GM19468 (cell line): ENCODE results near the gene CDC37.

Experiments used
- ATAC-seq: cut with Tn5 transposase; IDR thresholded peaks from one replicate; pipeline ENCODE4 v1.9.1; 2021; ENCODE audit warnings: mild to moderate bottlenecking, moderate library complexity, moderate number of reproducible peaks; ENCODE audit not compliant: unreplicated experiment; ENCODE audit errors: extremely low read depth

Gene CDC37

DNA sequence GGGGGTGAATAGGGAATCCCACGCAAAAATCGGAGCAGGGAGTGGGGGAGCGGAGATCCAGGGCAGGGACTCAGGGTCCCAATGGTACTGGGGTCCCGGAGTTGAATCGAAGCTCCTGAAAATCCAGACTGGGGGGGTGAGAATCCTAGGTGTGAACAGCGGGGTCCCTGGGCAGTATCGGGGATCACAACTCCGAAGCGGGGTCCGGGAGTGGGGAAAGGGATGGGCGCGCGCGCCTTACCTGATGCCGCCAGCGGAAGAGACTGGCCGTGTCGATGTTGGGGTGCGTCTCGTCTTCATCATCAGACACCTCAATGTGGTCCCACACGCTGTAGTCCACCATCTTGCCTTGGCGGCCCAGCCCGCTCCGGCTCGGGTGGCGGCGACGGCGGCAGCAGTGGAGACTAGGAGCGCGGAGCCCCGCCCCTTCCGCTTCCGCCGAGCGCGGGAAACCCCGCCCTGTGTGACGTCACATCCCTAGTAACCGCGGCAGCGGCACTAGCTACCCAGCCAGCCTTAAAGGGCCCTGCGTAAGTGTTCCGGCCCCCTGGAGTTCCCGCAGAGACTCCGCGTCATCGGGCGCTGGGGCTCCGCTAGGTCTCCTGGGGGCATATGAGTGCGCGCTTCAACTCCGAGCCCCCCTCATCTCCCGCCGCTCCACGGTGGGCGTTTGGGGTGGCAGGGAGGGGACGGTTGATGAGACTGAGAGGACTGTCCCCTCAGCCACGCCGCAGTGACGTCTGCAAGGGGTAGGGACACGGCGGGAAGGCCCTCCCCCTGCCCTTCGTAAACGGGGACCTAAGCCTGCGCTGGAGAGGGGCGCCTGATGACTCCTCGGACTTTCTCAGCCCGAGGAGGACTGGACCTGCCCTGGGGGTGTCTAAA lies at the start of gene CDC37:
Gene CDC37 (minus strand): TSS at position 406 of the 885 bp plus-strand sequence. CDS start 63 bp downstream, at position 343.
- peak; percentile 60 for ATAC-seq

DNA sequence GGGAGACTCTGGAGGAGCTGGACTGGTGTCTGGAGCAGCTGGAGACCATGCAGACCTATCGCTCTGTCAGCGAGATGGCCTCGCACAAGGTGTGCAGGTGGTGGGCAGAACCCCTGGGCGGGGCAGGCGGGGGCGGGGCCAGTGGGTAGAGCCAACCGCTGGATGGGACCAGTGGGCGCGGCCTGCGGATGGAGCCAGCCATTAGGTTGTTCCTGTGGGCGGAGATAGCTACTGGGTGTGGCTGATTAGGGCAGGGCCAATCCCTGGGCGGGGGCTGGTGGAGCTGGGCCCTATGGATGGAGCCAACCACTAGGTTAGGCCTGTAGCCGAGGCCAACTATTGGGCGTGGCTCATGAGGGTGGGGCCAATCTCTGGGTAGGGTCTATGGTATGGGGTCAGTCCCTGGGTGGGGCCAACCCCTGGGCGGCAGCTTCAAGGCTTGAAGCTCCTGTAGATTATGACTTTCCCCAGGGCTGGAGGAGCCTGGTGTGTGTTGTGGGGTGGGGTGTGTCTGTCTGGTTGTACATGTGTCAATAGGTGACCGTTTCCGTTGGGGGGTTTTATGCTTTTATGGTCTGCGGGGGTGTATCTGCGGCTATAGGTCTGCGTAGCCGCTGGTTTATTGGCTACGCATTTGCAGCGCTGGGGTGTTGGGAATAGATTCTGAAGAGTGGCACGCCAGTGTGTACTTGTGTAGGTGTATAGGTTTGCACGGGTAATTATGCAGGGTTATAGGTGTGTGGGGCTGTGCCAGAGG lies 47.7 kb upstream of the CDC37 start:
- no peak for ATAC-seq

DNA sequence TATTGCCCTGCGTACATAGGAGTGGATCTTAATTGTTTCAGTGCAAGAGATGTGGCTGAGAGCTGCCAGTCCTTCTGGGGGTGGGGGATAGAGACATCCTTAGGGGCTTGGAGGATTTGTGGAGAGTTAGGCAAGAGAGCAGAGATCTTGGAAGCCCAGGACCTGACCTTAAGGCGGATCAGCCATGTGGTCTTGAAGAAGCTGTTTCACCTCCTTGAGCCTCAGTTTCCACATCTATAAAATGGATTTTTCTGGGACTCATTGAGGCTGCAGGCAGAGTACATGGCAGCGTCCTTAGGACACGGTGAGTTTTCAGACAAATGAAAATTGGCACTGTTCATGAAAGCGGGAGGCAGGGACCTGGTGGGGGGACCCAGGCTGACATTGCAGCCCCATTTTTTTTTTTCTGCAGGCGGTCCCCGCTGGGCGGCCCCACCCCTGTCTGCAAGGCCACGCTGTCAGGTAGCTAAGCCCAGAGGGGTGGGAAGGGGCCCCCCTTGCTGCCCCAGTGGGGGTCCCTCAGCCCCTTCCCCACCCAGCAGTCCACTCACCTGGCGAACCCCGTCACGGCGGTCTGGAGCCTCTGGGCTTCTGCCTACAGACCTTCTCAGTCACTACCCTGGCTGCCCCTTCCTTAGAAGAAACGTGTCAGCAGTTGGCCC lies 47.0 kb upstream of the CDC37 start:
- ATAC-seq: no peak

DNA sequence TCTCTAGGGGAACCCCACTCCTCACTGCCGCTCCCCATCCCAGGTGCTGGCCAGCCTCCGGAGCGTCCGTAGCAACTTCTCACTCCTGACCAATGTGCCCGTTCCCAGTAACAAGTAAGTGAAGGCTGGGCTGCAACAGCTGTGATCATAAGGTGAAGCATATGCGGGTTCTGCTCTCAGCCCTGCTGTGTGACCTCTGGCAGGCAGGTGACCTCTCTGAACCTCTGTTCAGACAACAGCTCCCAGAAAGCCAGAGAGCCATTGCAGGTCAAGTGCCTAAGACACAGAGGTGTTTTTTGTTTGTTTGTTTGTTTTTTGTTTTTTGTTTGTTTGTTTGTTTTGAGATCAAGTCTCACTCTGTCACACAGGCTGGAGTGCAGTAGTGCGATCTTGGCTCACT lies 45.7 kb upstream of the CDC37 start:
- ATAC-seq: no peak

DNA sequence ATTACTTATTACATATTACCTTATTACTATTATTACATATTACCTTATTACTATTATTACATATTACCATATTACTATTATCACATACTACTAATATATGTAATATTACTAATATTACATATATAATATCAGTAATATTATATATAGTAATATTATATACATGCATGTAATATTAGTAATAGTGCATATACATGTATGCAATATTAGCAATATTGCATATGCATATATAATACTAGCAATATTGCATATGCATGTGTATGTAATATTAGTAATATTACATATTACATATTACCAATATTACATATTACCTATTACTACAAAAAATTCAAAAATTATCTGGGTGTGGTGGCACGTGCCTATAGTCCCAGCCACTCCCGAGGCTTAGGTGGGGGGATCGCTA lies 39.4 kb upstream of the CDC37 start:
- ATAC-seq: no peak

DNA sequence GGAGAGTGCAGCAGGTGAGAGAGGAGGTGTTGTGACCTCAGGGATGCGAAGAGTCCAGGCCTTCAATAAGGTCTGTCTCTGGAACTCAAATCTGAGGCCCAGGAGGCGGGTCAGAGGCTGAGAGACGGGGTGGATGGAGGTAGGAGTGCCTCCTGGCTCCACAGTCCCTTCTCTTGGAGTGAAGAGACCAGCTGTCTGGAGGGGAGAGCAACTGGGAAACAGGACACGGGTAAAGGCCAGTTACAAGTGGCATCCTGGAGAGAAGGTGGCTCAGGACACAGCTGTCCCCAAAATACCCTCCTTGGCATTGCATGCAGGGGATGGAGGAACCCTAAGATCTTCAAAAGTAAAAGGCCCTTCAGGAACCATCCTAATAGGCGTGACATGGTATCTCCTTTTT lies 36.2 kb upstream of the CDC37 start:
- no peak for ATAC-seq

DNA sequence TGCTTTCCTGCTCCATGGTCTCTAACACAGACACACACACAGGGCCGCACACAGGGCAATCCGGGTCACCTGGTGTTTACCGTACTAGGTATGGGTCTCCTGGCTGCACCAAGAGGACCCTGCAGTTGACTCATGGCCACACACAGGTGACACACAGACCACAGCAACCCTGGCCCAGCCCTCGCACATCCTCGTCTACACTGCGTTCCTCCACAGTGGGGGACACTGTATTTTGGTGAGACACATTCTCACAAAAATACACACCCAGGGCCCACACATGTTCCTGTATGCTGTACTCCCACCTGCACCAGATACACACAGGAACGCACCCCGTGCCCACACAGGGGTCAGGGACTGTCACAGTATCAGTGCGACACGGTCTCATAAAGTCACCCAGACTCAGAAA lies 29.8 kb upstream of the CDC37 start:
- no peak for ATAC-seq

DNA sequence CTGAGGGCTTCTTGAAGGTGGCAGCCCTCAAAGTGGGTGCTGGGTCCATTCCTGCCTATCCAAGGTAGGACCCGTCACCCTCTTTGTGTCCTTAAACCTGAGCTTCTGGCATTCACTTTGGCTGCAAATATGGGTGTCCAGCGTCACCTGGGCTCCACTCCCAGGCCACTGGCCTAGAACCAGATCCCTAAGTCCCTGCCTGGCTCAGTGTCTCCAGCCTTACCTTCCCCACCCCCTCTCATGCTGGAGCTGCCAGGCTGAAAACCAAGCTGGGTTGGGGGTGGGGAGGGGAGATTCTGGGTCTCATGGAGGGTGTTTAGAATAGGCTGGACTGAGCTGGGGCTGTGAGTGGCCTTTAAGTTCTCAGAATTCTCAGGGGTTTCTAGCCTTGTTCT lies 29.4 kb upstream of the CDC37 start:
- no peak for ATAC-seq

DNA sequence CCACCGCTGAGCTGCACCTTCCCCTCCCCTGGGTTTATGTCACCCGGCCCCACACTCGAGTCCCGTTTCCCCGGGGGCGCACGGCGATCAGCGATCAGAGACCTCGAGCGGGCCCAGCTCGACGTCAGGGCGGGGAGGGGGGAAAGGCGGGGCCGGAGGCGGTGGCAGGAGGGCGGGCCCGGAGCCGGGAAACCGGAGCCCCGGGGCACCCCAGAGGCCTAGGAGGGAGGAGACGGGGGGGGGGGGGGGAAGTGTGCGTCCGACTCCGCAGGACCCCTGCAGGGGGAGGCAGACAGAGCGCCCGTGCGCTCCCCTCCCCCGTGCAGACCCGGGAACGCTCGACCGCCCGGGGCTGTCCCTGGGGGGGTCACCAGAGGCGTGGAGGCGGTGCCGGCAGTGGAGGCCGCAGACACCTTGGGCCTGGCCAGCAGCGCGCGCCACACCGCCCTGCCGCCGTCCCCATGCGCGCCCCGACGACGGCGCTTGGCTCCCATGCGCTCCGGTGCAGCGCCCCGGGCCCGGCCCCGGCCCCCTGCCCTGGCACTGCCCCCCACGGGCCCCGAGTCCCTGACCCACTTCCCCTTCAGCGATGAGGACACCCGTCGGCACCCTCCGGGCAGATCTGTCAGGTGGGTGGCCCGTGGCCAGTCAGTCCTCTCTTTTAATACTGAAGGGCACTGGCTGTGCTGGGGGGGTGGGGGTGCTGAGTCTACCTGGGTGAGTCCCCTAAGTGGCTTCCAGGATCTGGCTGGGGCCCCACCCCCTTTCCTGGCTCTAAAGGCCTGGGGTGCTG lies 28.8 kb upstream of the CDC37 start:
- no peak for ATAC-seq

DNA sequence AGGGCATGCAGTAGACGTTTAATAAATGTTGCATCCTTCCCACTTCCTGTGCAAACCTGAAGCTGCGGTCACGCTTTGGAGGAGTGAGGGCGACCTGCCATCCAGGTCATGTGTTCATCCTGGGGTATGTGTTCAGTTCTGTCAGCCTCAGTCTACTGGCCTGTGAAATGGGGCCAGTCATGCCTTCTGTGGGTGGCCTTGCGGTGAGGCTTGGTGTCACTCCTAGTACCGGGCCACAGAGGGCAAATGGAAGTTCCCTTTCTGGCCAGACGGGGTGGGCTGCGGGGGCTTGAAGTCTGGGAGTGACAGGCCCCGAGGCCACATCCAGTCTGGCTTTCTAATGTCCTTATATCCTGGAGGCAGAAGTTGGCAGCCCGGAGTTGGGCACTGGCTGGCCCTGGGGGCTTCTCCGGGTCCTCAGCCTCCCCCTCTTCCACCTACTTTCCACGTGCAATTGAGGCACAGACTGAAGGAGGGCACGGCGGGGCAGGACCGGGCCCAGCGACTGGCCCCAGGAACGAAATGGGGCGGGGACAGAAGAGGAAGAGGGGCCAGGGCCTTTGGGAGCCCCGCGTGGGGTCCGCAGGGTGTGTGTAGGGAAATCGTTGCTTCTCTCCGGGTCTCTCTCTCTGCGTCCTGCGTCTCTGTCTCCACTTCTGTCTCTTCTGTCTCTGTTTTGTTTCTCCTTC lies 28.1 kb upstream of the CDC37 start:
- no peak for ATAC-seq

DNA sequence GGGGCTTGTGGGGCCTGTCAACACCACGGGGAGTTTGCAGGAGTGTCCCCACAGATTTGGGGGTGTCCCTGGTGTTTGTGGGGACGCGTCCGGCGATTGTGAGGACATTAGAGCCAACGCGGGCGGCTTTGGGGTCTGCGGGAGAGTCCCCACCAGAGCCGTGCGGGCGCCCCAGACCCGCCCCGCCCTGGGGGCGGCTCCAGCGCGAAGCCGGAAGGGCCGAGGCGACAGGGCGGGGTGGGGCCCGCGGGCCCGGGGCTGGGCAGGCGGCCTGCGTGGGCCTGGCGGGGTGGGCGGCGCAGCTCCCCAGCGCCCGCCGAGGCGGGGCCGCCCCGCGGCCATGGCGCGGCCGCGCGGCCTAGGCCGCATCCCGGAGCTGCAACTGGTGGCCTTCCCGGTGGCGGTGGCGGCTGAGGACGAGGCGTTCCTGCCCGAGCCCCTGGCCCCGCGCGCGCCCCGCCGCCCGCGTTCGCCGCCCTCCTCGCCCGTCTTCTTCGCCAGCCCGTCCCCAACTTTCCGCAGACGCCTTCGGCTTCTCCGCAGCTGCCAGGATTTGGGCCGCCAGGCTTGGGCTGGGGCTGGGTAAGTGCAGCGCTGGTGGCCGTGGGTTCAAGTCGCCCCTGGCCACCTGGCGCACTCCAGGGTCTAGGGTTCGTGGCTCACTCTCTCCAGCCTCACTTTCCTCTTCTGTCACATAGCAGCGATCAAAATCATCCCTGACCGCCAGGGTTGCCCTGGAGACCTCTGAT lies 27.3 kb upstream of the CDC37 start:
- ATAC-seq: no peak

DNA sequence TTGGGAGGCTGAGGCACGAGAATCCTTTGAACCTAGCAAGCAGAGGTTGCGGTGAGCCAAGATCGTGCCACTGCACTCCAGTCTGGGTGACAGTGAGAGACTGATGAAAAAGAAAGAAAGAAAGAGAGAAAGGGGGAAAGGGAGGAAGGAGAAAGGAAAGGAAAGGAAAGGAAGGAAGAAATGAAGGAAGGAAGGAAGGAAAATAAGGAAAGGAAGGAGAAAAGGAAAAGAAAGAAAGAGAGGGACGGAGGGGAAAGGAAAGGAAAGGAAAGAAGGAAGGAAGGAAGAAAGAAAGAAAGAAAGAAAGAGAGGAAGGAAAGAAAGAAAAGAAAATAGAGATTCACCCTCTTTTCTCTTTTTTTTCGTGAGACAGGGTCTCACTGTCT lies 25.6 kb upstream of the CDC37 start:
- no peak for ATAC-seq

DNA sequence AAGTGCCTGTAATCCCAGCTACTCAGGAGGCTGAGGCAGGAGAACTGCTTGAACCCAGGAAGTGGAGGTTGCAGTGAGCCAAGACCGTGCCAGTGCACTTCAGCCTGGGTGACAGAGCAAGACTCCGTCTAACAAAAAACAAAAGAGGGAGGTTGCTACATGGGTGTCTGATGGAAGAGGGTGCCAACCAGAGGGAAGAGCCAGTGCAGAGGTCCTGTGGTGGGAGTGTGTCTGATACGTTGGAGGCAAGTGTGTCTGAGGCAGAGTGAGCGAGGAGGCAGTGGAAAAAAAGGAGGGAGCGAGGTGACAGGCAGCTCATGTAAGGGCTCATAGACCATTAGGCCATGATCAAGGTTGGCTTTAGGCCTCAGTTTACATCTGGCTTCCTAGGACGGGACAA lies 23.8 kb upstream of the CDC37 start:
- no peak for ATAC-seq

DNA sequence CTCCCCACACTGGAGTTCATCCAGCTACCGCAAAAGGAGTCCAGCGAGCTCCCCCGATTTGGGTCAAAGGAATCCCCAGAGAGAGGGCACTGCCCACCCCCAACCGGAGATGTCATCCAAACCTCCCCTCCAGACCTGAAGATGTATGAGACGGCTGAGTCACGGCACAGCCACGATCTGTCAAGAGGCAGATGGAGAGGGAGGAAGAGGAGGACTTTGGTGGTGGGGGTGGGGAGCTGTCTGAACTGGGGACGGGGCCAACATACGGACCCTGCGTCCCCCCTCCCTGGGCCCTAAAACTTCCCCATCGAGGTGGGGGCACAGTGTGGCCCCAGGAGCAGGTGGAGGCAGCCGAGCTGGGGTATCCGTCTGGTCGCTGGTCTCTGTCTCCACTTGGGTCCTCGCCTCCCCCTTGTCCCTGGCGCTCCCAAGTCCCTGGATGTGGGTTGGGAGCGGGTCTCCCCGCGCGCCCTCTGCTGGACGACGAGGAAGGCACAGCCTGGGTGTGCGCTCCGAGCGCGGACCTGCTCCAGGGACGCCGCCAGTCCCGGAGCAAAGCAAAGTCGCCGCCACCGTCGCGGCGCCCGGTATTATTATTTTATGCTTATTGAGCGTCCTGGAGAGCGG lies 20.8 kb upstream of the CDC37 start:
- ATAC-seq: no peak

DNA sequence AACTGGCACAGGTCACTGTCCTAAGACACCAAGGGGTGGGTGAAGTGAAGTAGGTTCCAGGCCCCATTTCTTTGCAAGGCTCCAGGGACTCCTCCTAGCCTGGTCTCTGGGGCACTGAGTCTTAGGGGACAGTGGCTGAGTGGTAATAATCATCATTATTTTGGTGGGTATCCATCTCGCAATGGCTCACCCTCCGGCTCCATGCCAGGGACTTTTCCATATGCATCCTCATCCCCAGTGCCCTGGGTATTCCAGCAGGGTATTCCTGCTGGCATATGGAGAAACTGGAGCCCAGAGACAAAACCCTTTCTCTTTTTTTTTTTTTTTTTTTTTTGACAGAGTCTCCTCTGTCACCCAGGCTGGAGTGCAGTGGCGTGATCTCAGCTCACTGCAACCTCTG lies 19.5 kb upstream of the CDC37 start:
- ATAC-seq: no peak

DNA sequence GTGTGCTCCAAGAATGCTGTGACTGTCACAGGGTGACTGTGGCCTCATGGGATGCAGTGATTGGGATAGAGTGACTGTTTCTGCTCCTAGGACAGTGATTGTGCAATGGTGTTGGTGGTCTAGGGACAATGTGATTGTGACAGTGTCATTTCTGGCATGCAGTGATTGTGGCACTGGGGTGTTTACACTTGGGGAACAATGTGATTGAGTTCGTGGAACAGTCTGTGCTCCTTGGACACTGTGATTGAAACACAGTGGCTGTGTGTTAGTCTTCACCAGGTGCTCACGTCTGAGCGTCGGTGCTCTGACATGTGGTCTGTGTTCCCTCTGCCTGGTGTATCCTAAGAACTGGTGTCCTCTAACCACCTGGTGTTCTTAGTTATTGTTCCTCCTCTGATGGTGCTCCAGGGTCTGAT lies 18.7 kb upstream of the CDC37 start:
- no peak for ATAC-seq

DNA sequence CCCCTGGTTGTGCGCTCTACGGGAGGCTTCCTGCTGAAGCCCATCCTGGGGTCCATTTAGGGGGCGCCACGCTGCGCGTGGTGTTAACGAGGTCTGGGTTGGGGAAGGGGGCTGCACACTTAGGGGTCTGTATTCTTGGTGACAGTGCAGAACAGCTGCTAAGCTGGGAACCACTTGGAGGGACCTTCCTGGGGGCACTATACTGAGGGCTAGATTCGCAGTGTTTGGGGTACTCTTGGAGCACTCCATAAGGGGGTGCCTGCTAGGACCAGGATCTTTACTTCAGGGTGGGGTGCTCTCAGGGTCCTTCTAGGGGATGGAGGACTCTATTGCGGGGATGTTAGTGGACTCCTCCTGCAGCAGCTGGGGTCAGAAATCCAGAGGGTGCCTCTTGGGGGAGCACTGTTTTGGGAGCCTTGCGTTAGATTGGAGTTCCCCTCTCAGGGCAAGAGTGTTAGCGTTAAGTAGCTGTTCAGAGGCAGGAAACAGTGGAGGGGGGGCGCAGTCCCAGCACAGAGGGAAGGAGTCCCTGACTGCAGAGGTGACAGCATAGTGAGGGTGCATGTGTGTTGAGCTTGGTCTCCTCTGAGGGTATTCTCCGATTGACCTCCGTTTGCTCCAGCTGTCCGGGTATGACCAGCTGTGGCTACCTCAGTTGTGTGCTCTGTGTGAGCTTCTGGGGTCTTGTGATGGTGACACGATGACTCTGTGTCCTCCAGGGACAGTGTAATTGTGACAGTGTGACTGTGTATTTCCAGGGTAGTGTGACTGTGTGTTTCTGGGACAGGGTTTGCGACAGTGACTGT lies 18.1 kb upstream of the CDC37 start:
- ATAC-seq: no peak
